Iris pigment epithelial cell (primary cell): ENCODE results near the gene STOML1.

ENCODE experiments used
- DNase-seq: peaks from one replicate; pipeline ENCODE4 v3.0.0-alpha.2; 2011; ENCODE audit warnings: low read depth

STOML1 gene

DNA sequence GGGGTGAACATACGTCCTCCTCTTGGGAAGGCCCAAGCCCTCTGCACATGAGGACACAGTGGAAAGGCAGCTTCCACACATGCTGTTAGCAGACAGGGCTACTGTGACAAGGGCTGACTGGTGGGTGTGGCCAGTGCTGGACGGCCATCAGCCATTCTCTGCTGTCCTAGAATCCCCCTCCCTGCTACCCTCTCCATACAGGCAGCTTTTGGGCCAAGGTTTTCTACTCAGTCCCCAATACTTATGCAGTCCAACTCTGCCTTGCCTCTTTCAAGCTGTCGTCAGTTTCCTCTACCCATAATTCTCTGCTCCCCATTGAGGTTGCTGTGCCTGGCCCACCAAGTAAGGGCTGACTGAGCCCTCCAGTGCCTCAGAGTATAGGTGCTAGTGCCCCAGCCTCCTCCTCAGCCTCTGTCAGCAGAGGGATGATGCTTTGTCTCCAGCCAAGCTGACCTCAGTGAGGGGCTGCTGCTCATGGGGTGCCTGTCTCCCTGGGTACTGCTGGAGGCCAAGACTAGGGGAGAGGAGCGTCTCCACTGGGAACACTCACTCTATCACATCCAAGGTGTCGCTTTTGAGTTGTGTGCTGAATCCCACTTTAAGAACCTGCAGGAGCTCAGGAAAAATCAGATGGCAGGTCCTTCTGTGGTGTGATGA is 63.0 kb downstream of the STOML1 start:
- DNase-seq = no peak
